ENCODE measurements around the gene CADM1.

The CADM1 gene

DNA sequence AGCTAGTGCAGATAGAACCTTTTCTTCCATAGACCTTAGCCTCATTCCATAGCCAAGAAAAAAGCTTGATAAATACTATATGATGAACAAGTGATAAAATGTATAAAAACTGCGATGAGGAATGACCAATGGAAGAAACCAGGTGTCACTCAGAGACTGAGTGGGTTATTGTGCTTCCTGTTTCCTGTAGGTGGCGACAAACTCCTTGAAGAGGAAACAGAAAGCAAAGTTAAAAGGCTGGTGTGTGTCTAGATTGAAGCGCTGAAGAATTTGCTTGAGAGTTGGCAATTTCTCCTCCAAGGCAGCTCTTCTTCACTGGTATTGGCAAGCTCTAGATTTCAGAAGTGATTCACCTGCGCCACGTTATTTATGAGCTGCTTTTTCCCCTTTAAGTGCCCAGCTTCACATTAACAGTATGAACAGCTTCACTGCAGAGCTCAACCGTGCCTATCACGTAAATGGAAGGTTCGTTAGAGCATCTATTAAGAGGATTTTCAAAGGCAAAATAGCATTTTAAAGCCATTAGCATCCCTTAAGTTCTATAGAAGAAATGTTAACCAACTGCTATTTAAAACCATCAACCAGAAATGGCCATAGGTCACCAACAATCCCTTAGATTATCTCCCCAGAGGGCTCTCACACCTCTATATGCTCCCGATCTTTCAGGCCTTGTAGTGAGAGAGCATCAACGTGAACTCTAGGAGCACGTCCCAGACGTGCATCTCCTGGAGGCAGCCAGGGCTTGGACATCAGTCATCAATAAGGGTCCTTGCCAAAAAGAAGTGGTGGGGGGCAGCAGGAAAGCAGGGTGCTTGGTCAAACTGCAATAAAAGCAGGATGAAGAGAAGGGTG, 179.4 kb downstream of the CADM1 start:
- H3K27me3 Mint-ChIP-seq: peaks cover 14% of the 10 kb centered on the region
- no peak overlapping the region for H3K4me3 Mint-ChIP-seq
- DNase-seq (peak; percentile 6 to 25), ATAC-seq (peak; percentile 86)
- H3K4me1 Mint-ChIP-seq: no peaks in the 10 kb centered on the region
- no peaks in the 10 kb centered on the region for H3K9me3 Mint-ChIP-seq
- H3K27ac Mint-ChIP-seq: no peak overlapping the region

DNA sequence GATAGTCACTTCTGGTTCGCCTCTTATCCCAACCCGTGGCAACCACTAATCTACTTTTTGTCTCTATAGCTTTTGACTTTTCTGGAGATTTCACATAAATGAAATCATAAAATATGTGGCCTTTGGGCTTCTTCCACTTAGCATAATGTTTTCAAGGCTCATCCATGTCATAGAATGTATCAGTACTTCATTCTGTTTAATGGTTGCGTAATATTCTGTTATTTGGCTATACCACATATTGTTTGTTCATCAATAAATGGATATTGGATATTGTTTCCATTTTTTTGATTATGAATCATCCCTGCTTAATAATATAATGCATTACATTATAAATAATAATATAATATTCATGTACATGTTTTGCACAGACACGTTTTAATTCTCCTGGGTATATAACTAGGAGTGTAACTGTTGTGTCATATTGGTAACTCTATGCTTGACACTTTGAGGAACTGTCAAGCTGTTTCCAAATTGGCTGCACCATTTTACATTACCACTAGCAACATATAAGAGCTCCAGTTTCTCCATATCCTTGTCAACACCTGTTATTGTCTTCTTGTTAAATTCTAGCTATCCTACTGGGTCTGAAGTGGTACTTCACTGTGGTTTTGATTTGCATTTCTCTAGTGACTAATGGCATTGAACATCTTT, 181.5 kb downstream of the CADM1 start:
- H3K27me3 Mint-ChIP-seq: peaks cover 14% of the 10 kb centered on the region

DNA sequence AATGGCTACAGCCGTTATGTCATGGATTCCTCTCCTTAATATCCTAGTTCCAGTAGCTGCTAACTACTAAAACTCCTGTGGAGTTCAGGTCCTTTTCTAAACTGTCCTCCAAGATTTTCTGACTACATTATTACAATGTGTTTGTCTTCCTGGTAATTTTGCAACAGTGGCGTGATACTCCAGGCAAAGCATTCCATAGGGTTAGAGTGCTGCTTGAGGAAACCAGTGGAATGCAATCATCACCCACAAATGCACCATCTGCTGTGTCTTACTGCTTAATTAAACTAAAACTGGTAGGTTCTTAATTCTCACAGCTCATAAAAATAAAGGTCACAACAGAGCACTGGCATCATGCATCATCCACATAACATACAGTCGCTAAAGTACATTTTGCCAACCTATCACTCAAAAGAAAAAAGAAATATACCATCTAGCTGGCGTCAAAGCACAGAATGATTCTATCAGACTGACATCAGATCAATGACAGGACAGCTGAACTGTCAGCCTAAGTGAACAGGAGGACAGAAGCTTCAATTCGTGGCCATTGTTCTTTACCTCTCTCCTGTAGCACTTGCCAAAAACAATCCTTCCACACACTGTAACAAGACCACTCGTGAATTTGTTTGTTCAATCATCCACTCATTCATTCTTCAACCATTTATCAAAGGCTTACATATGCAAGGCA, 182.5 kb downstream of the CADM1 start:
- Mint-ChIP-seq H3K4me3 (no peak overlapping the region), H3K9me3 (no peaks in the 10 kb centered on the region), H3K4me1 (no peaks in the 10 kb centered on the region), H3K27ac (peak overlapping the region in 1 of 2 donors; percentile 51), H3K27me3 (peaks cover 14% of the 10 kb centered on the region)
- ATAC-seq: no peak
- DNase-seq: no peak

More for the DNA sequence above, 181.5 kb downstream of the CADM1 start:
- Mint-ChIP-seq H3K4me3 (no peak overlapping the region), H3K9me3 (no peaks in the 10 kb centered on the region), H3K4me1 (no peaks in the 10 kb centered on the region), H3K27ac (no peak overlapping the region)
- no peak for DNase-seq
- ATAC-seq: no peak

DNA sequence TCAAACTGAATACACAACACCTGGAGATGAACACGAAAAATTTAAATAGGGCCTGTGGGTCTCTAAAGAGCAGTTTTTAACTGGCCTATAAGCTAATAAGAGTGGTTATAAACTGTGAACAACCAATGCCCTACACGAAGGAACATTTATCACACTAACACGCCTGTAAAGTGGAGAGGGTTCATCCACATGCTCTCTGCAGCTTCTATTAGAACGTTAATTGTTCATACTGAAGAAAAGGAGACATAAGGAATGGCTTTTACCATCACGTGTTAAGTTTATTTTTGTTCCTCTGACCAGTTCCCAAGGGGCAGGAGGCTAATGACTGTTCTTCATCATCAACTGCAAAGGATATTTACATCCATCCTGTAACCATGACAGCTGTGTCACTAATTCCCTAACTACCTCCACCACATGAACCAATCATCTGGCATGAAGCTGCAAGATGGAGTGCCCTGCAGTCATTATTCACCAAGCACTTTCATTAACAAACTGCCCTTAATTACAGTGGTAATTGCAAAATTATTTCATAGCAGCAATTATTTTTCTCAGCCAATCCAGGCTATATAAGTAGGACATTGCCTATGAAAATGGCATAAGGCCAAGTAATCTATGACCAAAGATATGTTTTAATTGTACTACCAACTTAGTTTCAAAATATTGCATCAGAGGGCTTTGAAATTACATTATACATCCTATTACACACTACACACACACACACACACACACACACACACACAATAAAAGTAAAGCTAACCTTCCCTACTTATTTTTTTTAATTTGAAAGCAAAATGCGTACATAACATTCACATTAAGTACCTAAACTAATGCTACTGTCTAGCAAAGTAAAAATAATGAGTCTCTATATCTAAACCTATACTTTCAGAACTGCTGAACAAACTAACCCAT, 186.7 kb downstream of the CADM1 start:
- no peak for DNase-seq
- no peak for ATAC-seq
- Mint-ChIP-seq H3K4me3 (no peak overlapping the region), H3K27ac (no peak overlapping the region), H3K27me3 (no peaks in the 10 kb centered on the region), H3K4me1 (no peaks in the 10 kb centered on the region), H3K9me3 (no peaks in the 10 kb centered on the region)

DNA sequence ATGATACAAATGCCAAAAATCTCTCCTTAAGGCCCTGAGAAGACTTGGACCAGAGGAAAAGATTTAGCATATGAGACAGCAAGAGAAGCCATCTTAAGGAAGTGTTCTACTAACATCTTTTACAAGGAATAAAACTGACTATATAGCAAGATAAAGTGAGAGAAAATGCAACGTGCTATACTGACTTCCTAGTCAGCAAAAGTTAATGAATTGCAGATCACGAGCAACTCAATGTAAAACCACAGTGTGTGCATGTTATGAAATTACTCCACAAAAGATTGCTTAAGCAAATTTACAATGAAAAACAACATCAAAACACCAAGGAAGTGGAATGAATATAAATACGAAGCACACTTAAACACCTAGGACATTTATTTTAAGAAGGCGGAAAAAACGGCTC, 187.5 kb downstream of the CADM1 start:
- no peak overlapping the region for H3K4me3 Mint-ChIP-seq
- no peaks in the 10 kb centered on the region for H3K9me3 Mint-ChIP-seq
- no peaks in the 10 kb centered on the region for H3K4me1 Mint-ChIP-seq
- ATAC-seq (no peak), DNase-seq (no peak)
- no peak overlapping the region for H3K27ac Mint-ChIP-seq
- no peaks in the 10 kb centered on the region for H3K27me3 Mint-ChIP-seq

DNA sequence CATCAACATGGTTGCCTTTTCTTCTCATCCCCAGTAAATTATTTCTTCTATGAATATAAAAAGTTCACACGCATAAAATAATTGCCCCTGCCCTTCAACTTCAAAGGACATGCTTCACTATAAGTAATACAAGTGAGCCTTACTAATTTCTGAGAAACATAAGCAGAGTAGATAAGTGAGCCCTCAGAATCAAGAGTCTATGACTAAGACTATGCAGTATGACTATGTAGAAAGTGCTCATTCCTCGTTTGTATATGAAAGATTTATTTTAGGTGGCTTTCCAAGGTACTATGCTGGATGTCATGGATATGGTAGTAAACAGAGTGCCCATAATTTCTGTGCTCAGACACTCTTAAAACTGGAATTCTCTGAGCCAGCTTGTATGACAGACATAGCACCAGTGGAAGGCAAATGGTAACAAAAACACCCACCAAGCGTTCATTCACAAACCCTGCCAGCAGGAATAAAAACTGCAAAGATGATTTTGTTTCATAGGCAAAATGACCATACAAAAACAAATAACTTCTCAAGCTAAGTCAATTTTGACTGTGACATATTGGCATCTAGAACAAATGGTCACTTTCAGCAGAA, 189.8 kb downstream of the CADM1 start:
- H3K9me3 Mint-ChIP-seq: no peaks in the 10 kb centered on the region
- H3K4me3 Mint-ChIP-seq: no peak overlapping the region
- DNase-seq (no peak), ATAC-seq (no peak)
- no peaks in the 10 kb centered on the region for H3K4me1 Mint-ChIP-seq
- H3K27me3 Mint-ChIP-seq: no peaks in the 10 kb centered on the region
- H3K27ac Mint-ChIP-seq: no peak overlapping the region

DNA sequence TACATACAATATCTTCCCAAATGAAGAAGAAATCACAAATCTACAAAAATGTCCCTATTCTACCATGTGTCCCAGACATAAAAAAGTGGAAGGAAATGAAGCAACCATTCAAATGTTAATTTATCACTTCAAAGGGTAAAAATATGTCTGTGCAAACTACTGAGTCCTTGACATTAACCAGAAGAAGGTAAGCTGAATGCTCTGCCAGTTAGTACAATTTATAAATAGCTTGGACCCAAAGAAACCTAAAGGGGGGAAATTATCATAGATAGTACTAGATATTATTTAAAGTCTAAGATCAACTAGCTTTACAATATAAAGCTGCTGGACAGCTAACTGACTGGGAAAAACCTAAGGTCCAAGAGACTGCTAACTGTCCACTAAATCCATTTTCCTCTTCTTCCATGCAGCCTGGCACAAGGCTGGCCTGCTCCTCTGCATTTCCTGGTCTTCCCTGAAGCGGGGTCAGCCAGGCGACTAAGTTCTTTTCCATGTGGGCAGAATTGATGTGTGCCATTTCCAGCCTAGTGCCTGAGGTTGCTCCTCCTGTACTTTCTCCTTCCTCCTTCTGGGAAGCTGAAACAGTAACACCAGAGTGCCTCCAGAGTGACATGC, 190.9 kb downstream of the CADM1 start:
- ATAC-seq (no peak), DNase-seq (no peak)
- Mint-ChIP-seq H3K4me1 (no peaks in the 10 kb centered on the region), H3K9me3 (no peaks in the 10 kb centered on the region), H3K27me3 (no peaks in the 10 kb centered on the region), H3K4me3 (no peak overlapping the region), H3K27ac (no peak overlapping the region)

DNA sequence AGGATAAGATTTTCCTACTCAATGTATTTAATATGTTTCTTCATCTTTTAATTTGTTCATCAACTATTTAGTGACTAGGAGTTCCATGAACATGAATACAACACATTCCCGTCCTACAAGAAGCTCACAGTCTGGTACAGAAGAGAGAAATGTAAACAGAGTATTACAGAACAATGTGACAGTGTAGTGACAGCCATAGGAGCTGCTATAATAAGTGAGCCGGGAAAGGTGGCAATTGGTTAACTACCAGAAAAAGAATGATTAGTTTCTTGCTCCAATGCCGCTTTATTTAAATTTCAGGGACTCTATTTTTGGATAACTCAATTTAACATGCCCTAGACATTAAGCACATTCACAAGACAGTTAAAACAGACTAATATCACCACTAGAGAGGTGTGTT, 192.3 kb downstream of the CADM1 start:
- Mint-ChIP-seq H3K4me3 (no peak overlapping the region), H3K9me3 (no peaks in the 10 kb centered on the region), H3K27me3 (no peaks in the 10 kb centered on the region), H3K27ac (no peak overlapping the region), H3K4me1 (no peaks in the 10 kb centered on the region)
- ATAC-seq: no peak
- no peak for DNase-seq

DNA sequence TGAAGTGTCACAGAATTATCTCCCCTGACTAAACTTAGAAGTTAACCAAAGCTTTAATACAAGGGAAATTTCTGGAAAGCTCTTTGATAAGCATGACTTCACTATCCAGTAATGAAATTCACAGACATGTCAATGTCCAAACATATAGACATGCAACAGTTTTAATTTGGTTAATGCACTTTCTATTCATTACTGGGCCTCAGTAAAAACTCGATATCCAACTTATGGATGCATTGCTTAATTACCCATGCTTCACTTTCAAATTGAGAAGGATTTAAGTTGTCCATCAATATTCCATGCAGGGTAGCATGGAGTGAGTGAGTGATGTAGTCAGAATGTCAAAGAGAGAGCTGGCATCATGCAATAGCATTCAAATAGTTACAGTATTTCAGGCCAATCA, 197.5 kb downstream of the CADM1 start:
- H3K27ac Mint-ChIP-seq: no peak overlapping the region
- no peaks in the 10 kb centered on the region for H3K9me3 Mint-ChIP-seq
- no peak overlapping the region for H3K4me3 Mint-ChIP-seq
- no peaks in the 10 kb centered on the region for H3K4me1 Mint-ChIP-seq
- DNase-seq (no peak), ATAC-seq (no peak)
- no peaks in the 10 kb centered on the region for H3K27me3 Mint-ChIP-seq

DNA sequence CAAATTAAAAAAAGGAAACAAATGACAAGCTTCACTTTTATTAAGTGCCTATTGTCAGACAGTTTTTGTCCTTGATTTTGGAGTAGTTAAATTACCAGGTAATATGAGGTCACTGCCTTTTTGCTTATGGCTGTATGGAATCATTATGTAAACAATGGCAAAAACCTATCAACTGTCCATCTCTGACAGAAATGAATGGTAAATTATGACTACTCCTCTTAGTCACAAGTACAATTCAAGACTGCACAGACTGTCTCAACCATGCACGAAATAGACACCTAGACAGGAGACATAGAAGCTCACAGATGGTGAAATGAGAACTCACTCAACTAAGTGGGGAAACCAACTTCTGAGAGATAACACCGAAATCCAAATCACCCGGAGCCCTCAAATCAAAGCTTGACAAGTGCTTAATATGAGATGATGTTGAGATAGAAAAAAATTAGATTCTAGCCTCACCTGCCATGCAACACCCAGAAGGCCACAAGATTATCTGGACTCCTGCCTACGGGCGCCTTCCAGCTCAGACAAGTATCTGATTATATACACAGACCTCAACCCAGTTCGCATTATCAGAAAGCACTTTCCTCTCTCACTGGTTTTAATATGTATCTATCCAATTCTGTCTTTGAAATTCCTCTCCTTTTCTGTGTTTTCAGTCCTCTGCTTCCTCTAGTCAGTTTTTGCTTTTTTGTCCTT, 199.3 kb downstream of the CADM1 start:
- ATAC-seq (no peak), DNase-seq (no peak)
- no peak overlapping the region for H3K4me3 Mint-ChIP-seq
- H3K9me3 Mint-ChIP-seq: no peaks in the 10 kb centered on the region
- H3K27ac Mint-ChIP-seq: no peak overlapping the region
- H3K4me1 Mint-ChIP-seq: no peaks in the 10 kb centered on the region
- no peaks in the 10 kb centered on the region for H3K27me3 Mint-ChIP-seq

DNA sequence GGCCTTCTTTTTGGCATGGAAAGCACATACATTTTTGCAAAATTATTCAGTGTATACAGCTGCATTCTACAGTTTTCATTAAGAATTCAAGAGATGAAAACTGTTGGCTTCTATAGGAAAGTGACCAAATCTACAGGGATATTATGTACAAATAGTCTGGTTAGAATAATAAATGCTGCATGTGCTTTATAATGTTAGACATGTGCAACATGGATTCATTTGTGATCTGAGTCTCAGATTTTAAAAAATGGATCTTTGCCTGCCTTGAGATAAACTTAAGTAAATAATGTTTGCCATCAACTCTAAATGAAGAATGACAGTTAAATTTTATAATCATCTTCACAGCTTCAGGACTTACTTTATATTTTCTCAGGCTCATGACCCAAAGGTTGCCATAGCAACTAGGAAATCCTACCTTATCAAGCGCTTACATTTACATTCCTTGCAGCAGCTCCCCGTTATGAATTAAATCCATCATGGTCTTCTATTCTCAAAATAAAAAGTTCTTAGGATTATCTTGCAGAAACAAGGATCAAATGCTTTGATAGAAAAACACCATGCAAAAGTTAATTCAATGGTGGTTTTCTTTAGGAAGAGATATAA, 200.2 kb downstream of the CADM1 start:
- Mint-ChIP-seq H3K27ac (no peak overlapping the region), H3K9me3 (no peaks in the 10 kb centered on the region), H3K27me3 (no peaks in the 10 kb centered on the region), H3K4me1 (no peaks in the 10 kb centered on the region), H3K4me3 (no peak overlapping the region)
- ATAC-seq: no peak
- no peak for DNase-seq

DNA sequence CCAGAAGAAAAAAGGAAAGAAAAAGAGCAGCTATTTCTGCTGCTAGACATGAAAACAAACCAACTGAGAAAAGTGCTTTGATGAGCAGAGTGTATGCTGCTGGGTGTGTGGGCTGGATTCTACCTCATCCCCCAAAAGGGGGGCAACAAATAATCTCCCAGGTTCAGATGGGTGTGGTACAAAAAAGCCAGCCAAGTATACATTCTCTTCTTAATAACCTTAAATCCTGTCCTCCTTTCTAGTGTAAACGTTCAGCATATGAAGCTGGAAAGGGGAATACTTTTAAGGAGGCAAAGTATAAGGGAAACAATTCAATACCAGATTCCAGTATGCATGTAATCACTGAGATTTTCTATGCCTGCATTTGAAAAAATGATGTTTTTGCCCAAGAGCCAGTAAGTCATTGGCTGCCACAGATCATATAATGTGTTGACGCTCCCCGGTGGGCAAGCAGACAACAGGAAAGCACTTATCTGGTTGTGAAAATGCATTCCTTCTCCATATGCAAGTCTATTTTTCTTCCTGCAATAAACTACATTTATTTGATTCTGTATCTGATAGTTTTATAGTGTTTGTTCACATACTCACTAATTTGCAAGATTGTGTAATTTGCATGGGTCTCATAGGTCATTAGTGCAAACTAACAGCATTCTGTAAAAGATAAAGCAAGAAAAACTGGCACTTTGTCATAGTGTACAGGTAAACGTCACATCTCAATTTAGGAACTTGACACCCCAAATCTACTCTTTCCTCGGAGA, 201.1 kb downstream of the CADM1 start:
- H3K4me1 Mint-ChIP-seq: no peaks in the 10 kb centered on the region
- H3K9me3 Mint-ChIP-seq: no peaks in the 10 kb centered on the region
- H3K27ac Mint-ChIP-seq: no peak overlapping the region
- no peaks in the 10 kb centered on the region for H3K27me3 Mint-ChIP-seq
- no peak overlapping the region for H3K4me3 Mint-ChIP-seq
- no peak for ATAC-seq
- DNase-seq: no peak

DNA sequence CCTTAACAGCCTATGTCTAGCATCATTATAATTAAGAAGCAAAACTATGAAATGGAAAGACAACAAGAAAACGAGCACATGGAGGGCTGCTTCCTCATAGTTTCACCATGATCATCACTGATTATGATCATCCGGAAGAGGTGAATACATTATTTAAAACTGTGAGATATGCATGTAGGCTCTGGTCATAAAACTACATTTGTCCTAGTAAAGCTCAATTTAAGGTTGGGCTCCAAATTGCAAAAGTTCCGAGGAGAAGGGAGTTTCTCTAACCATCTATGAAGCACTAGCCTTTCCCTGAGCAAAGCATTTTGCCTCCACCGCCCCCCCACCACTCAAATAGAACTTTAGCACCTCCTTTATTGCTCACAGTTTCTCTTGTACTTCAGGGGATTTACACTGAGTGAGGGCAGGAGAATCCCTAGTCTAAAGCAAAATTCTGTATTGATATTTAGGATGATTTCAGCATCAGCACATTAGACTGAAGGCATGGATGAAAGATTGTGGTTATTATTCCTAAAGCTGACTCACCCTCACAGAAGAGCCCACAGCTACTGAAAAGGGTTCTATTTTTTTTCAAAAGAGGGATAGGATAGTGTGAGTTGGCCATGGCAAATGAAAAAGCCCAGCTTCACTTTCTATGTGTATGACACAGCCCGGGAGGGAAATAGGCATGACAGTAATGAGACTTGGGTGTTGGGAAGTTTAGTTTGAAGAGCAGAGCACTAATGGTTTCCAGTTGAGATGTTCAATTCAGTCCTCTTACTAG, 203.4 kb downstream of the CADM1 start:
- Mint-ChIP-seq H3K4me3 (no peak overlapping the region), H3K27ac (no peak overlapping the region), H3K27me3 (no peaks in the 10 kb centered on the region), H3K9me3 (no peaks in the 10 kb centered on the region), H3K4me1 (no peaks in the 10 kb centered on the region)
- ATAC-seq (no peak), DNase-seq (no peak)

Measured in stimulated activated naive CD8-positive, alpha-beta T cell treated with anti-CD3 and anti-CD28 coated beads, Interleukin-15, amount 100 ng/mL, for 72 hours (primary cell).